Mucosa of descending colon (tissue), 3 donors: Measurements from ENCODE around the gene KAZN. TPM values are rescaled to one million over a fixed set of nuclear protein-coding genes. Genes with fewer than 3 reads are reported as not detected.

ENCODE experiments used
- ATAC-seq: fragments of 200-7000 bp; cut with Tn5 transposase; one replicate; pipeline ENCODE4 v1.9.1; 2020; ENCODE audit warnings: mild to moderate bottlenecking, moderate library complexity
- DNase-seq, 3 donors: peaks; one replicate each; pipeline ENCODE4 v3.0.0-alpha.2; 2020
- H3K36me3 ChIP-seq: fragments of 200-600 bp; one replicate; pipeline ENCODE4 v1.8.0; 2021; ENCODE audit warnings: low read depth, mild to moderate bottlenecking
- H3K4me1 ChIP-seq: fragments of 200-600 bp; one replicate; pipeline ENCODE4 v1.8.0; 2021; ENCODE audit warnings: low read depth, mild to moderate bottlenecking
- H3K4me3 ChIP-seq: fragments of 200-600 bp; one replicate; pipeline ENCODE4 v1.8.0; 2021; ENCODE audit warnings: mild to moderate bottlenecking
- H3K9me3 ChIP-seq: fragments of 200-600 bp; one replicate; pipeline ENCODE4 v1.8.0; 2021; ENCODE audit warnings: mild to moderate bottlenecking
- CTCF ChIP-seq: fragments of 200-600 bp; IDR thresholded peaks from one replicate; pipeline ENCODE4 v1.8.0; 2022; ENCODE audit warnings: antibody characterized with exemption, mild to moderate bottlenecking
- intact Hi-C, 2 donors: fragments of 100-400 bp; cut with DNase I in 1 of 2; cut with micrococcal nuclease in 1 of 2; formaldehyde crosslinking; loops; one replicate each; pipeline versions ENCODE4 v1.11.0 to v1.11.1; 2022; cut with DNase I, micrococcal nuclease
- total RNA-seq, 3 donors: library from RNA; stranded (reverse); fragmentation: NEBNext Ultra II Directional in 2 of 3; extraction: Animal tissue kit (Norgen Biotek cat#: 25700) in 2 of 3; gene quantifications; one replicate each; pipeline versions ENCODE4 v1.2.1 to v1.2.4, GENCODE V29; 2021 to 2023
- donor health status: DM: no; HTN: no; CAD: no; lungs with moderate emphysema.
- donor health status: DM: no; HTN: no; CAD: no.
- donor health status: DM: no; HTN: yes; CAD: no.

KAZN gene
- total RNA-seq, 3 donors from 2014 or later = 9.7 to 21.9 (median 15.8) TPM

- ATAC-seq (no peak), DNase-seq (no peak)
- intact Hi-C loops = no loop called here
- Histone ChIP-seq H3K4me3 (no peak overlapping the region), H3K4me1 (no peaks in the 10 kb centered on the region), H3K36me3 (no peaks in the 10 kb centered on the region), H3K9me3 (no peaks in the 10 kb centered on the region)
- no peak for TF ChIP-seq CTCF
Observed at GRCh38 chr1:14568716-14569355, 29.6 kb upstream of the KAZN start.

- Histone ChIP-seq H3K4me1 (no peaks in the 10 kb centered on the region), H3K9me3 (no peaks in the 10 kb centered on the region), H3K4me3 (no peak overlapping the region), H3K36me3 (no peaks in the 10 kb centered on the region)
- TF ChIP-seq CTCF = no peak
- ATAC-seq (no peak), DNase-seq (no peak)
- intact Hi-C loops = no loop called here
Observed at GRCh38 chr1:14570514-14570913, 28.0 kb upstream of the KAZN start.

- ATAC-seq (no peak), DNase-seq (no peak)
- Histone ChIP-seq H3K4me1 (no peaks in the 10 kb centered on the region), H3K9me3 (no peaks in the 10 kb centered on the region), H3K4me3 (no peak overlapping the region), H3K36me3 (no peaks in the 10 kb centered on the region)
- intact Hi-C loops = no loop called here
- no peak for TF ChIP-seq CTCF
Observed at GRCh38 chr1:14571810-14572767, 26.4 kb upstream of the KAZN start.

GRCh38 chr1:14572861-14573260 is 25.6 kb upstream of the KAZN start:
- no peak overlapping the region for H3K4me3 ChIP-seq
- no peaks in the 10 kb centered on the region for H3K9me3 ChIP-seq
- no peaks in the 10 kb centered on the region for H3K36me3 ChIP-seq
- DNase-seq (no peak), ATAC-seq (no peak)
- no peak for TF ChIP-seq CTCF
- H3K4me1 ChIP-seq = no peaks in the 10 kb centered on the region
- intact Hi-C loops = no loop called here

- H3K4me1 ChIP-seq = no peaks in the 10 kb centered on the region
- intact Hi-C loops = no loop called here
- H3K36me3 ChIP-seq = no peaks in the 10 kb centered on the region
- ATAC-seq = no peak
- H3K4me3 ChIP-seq = no peak overlapping the region
- no peaks in the 10 kb centered on the region for H3K9me3 ChIP-seq
- no peak for TF ChIP-seq CTCF
- no peak for DNase-seq
Observed at GRCh38 chr1:14576155-14576554, 22.3 kb upstream of the KAZN start.
